NCI-H526 (cell line): ENCODE results near the gene KRTAP15-1.

ENCODE experiments used
- DNase-seq, 2 experiments: peaks; one replicate each; lab custom pipeline; 2025; lab: John Stamatoyannopoulos, UW

The KRTAP15-1 gene

GRCh38 chr21:30487336-30487735 lies 47.3 kb downstream of the KRTAP15-1 start, which contains the start of gene KRTAP19-2:
Gene KRTAP19-2 (minus strand): TSS chr21:30487436. CDS start chr21:30487348, 88 bp downstream.
- DNase-seq: no peak
